ENCODE data around the gene SLC27A6.

The SLC27A6 gene

GRCh38 chr5:129041196-129041881, 76.1 kb downstream of the SLC27A6 start (continued):
- TF ChIP-seq ZNF70 (CRISPR knock-in tag; IDR thresholded peaks at IDR 0.05) (no peak), RARB (CRISPR knock-in tag; IDR thresholded peaks at IDR 0.05) (no peak), ZFP3 (CRISPR knock-in tag; IDR thresholded peaks at IDR 0.05) (no peak), ZNF565 (CRISPR knock-in tag; conservative IDR thresholded peaks at IDR 0.05; ENCODE audit: low read depth) (no peak), ZNF8 (CRISPR knock-in tag; IDR thresholded peaks at IDR 0.05) (no peak), ESRRG (CRISPR knock-in tag; IDR thresholded peaks at IDR 0.05) (no peak), SNAI2 (CRISPR knock-in tag; IDR thresholded peaks at IDR 0.05) (no peak)
- TF ChIP-seq, protein P1, sequence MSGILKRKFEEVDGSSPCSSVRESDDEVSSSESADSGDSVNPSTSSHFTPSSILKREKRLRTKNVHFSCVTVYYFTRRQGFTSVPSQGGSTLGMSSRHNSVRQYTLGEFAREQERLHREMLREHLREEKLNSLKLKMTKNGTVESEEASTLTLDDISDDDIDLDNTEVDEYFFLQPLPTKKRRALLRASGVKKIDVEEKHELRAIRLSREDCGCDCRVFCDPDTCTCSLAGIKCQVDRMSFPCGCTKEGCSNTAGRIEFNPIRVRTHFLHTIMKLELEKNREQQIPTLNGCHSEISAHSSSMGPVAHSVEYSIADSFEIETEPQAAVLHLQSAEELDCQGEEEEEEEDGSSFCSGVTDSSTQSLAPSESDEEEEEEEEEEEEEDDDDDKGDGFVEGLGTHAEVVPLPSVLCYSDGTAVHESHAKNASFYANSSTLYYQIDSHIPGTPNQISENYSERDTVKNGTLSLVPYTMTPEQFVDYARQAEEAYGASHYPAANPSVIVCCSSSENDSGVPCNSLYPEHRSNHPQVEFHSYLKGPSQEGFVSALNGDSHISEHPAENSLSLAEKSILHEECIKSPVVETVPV (CRISPR knock-in tag; IDR thresholded peaks at IDR 0.05): no peak

DNA sequence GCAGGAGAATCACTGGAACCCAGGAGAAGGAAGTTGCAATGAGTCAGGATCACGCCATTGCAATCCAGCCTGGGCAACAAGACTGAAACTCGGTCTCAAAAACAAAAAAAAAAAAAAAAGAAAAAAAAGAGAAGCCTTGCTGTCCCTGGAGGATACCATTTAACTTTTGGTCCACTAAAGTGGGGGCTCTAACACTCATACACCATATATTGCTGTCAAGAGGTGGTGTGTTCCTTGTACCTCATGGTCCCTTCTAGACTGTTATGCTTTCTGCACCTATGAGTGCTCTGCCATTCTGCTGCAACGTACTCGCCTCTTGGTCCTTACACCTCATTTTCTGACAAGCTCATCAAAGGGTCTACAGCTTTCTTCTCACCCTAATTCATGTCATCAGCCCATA, 77.0 kb downstream of the SLC27A6 start:
- TF ChIP-seq TCF4 (CRISPR knock-in tag; IDR thresholded peaks at IDR 0.05; ENCODE audit: borderline replicate concordance): no peak
- no peak for TF ChIP-seq CSDC2 (CRISPR knock-in tag; IDR thresholded peaks at IDR 0.05)
- TF ChIP-seq TSHZ2 (CRISPR knock-in tag; IDR thresholded peaks at IDR 0.05): no peak
- TF ChIP-seq BACH2 (CRISPR knock-in tag; IDR thresholded peaks at IDR 0.05; ENCODE audit: borderline replicate concordance): no peak
- no peak for TF ChIP-seq ZNF565 (CRISPR knock-in tag; conservative IDR thresholded peaks at IDR 0.05; ENCODE audit: low read depth)
- TF ChIP-seq RARB (CRISPR knock-in tag; IDR thresholded peaks at IDR 0.05): no peak
- no peak for TF ChIP-seq CREB5 (CRISPR knock-in tag; IDR thresholded peaks at IDR 0.05; ENCODE audit: low read depth)
- TF ChIP-seq GLIS3 (CRISPR knock-in tag; IDR thresholded peaks at IDR 0.05): no peak
- no peak for TF ChIP-seq PATZ1 (CRISPR knock-in tag; IDR thresholded peaks at IDR 0.05; ENCODE audit: borderline replicate concordance)
- no peak for TF ChIP-seq SNAI2 (CRISPR knock-in tag; IDR thresholded peaks at IDR 0.05)
- no peak for TF ChIP-seq ZNF8 (CRISPR knock-in tag; IDR thresholded peaks at IDR 0.05)
- TF ChIP-seq TOX (CRISPR knock-in tag; IDR thresholded peaks at IDR 0.05; ENCODE audit: borderline replicate concordance): no peak
- TF ChIP-seq ZFP30 (CRISPR knock-in tag; IDR thresholded peaks at IDR 0.05): no peak
- no peak for TF ChIP-seq POU6F1 (CRISPR knock-in tag; IDR thresholded peaks at IDR 0.05; ENCODE audit: borderline replicate concordance, low read depth)
- TF ChIP-seq ZFP3 (CRISPR knock-in tag; IDR thresholded peaks at IDR 0.05): no peak
- no peak for TF ChIP-seq ZC3H10 (CRISPR knock-in tag; IDR thresholded peaks at IDR 0.05)
- TF ChIP-seq OSR1 (CRISPR knock-in tag; IDR thresholded peaks at IDR 0.05): no peak
- TF ChIP-seq ARNTL (CRISPR knock-in tag; IDR thresholded peaks at IDR 0.05; ENCODE audit: borderline replicate concordance, low read depth): no peak
- no peak for TF ChIP-seq ZNF70 (CRISPR knock-in tag; IDR thresholded peaks at IDR 0.05)
- TF ChIP-seq, protein P1 (CRISPR knock-in tag; IDR thresholded peaks at IDR 0.05): no peak
- ATAC-seq: no peak

Measured in SK-N-SH treated with all-trans-retinoic acid at 6 μM for 48 hours (cell line).